Cardiac muscle cell (in vitro differentiated cells and primary cell): ENCODE data around the gene FEZ2. TPM values are rescaled to one million over a fixed set of nuclear protein-coding genes. Genes with fewer than 3 reads are reported as not detected.

ENCODE experiments used
- DNase-seq, 2 donors: peaks; one replicate each; pipeline versions ENCODE4 v3.0.0 to v3.0.0-alpha.2; 2010 to 2017; ENCODE audit warnings: low read depth in 1 of 2, low spot score in 1 of 2
- H3K27ac ChIP-seq: fragments of 200-600 bp; sonication (generic); 2 replicates; pipeline ENCODE4 v1.5.1; 2016
- H3K27me3 ChIP-seq: fragments of 200-600 bp; sonication (generic); 2 replicates; pipeline ENCODE4 v1.6.0; 2016; ENCODE audit warnings: control low read depth
- H3K36me3 ChIP-seq: fragments of 200-600 bp; sonication (generic); 2 replicates; pipeline ENCODE4 v1.5.1; 2016; ENCODE audit warnings: control low read depth
- H3K4me1 ChIP-seq: fragments of 200-600 bp; sonication (generic); 2 replicates; pipeline ENCODE4 v1.8.1; 2017; ENCODE audit warnings: low read depth, mild to moderate bottlenecking, mixed run types
- H3K4me3 ChIP-seq: fragments of 200-600 bp; sonication (generic); 2 replicates; pipeline ENCODE4 v1.5.1; 2016; ENCODE audit warnings: mild to moderate bottlenecking
- H3K9me3 ChIP-seq: fragments of 200-600 bp; sonication (generic); 2 replicates; pipeline ENCODE4 v1.5.1; 2017; ENCODE audit warnings: low read depth, mild to moderate bottlenecking, control low read depth
- polyA plus RNA-seq: library from polyadenylated mRNA; unstranded; fragments of >200 nt; fragmentation: Nextera tagmentation; extraction: Ambion mirVana; gene quantifications from 2 replicates; pipeline ENCODE4 v1.2.1, GENCODE V29; 2016
- total RNA-seq: library from RNA; depleted of rRNA; stranded (reverse); fragments of >200 nt; gene quantifications from 2 replicates; pipeline ENCODE4 v1.2.3, GENCODE V29; 2016
- TF ChIP-seq, protein P1 (sequence below): IDR thresholded peaks from 2 replicates; pipeline ENCODE4 v1.5.1; 2012; ENCODE audit warnings: low read depth, mild to moderate bottlenecking, low read length

FEZ2 gene
- total and polyA plus RNA-seq, 2 experiments from 2014 or later, result 10.8 to 17.3 TPM

GRCh38 chr2:36547906-36548305 lies 50.1 kb downstream of the FEZ2 start:
- Histone ChIP-seq H3K4me3 (no peak overlapping the region), H3K4me1 (peaks cover 20% of the 10 kb centered on the region), H3K27me3 (no peaks in the 10 kb centered on the region), H3K9me3 (no peaks in the 10 kb centered on the region), H3K36me3 (peaks cover 3% of the 10 kb centered on the region), H3K27ac (no peak overlapping the region)
- DNase-seq, result no peak
- TF ChIP-seq, protein P1, sequence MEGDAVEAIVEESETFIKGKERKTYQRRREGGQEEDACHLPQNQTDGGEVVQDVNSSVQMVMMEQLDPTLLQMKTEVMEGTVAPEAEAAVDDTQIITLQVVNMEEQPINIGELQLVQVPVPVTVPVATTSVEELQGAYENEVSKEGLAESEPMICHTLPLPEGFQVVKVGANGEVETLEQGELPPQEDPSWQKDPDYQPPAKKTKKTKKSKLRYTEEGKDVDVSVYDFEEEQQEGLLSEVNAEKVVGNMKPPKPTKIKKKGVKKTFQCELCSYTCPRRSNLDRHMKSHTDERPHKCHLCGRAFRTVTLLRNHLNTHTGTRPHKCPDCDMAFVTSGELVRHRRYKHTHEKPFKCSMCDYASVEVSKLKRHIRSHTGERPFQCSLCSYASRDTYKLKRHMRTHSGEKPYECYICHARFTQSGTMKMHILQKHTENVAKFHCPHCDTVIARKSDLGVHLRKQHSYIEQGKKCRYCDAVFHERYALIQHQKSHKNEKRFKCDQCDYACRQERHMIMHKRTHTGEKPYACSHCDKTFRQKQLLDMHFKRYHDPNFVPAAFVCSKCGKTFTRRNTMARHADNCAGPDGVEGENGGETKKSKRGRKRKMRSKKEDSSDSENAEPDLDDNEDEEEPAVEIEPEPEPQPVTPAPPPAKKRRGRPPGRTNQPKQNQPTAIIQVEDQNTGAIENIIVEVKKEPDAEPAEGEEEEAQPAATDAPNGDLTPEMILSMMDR, result no peak

- TF ChIP-seq, protein P1, result peak; percentile 2
- H3K36me3 ChIP-seq, result no peaks in the 10 kb centered on the region
- no peak for DNase-seq
- no peak overlapping the region for H3K27ac ChIP-seq
- H3K4me3 ChIP-seq, result no peak overlapping the region
- no peaks in the 10 kb centered on the region for H3K27me3 ChIP-seq
- no peaks in the 10 kb centered on the region for H3K9me3 ChIP-seq
- peaks cover 33% of the 10 kb centered on the region for H3K4me1 ChIP-seq
Observed at GRCh38 chr2:36545871-36546416, 52.0 kb downstream of the FEZ2 start.

DNA sequence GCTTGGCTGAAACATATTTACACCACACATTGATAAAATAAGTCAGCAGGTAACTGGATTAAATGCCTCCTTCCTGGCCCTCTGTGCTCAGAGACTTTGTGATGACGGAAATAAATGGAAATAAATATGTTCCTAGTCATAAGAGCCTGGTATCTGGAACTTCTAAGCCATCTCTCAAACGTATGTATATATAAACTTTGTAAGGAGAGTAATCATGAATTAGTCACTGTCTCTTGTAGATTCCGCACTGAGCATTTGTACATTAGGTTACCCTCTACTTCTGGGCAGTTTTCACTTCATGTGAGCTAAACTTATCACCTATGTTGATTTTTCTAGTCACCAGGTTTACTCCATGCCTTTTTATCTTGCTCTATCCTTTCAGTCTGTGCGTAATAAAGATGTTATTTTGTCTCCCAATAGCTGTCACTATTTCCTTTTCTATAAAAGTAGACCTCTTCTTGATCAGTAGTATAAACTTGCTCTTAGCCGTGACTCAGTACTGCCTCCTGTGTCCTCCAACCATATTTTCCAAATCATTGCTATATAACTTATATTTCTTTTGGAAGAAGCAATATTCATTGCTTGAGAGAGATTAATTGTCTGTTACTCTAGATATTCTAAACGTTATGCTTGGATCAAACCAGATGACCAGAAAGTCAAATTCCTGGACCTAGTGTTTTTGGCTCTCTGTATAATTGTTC lies 53.2 kb downstream of the FEZ2 start:
- Histone ChIP-seq H3K4me1 (peaks cover 28% of the 10 kb centered on the region), H3K4me3 (no peak overlapping the region), H3K27me3 (no peaks in the 10 kb centered on the region), H3K27ac (no peak overlapping the region), H3K36me3 (no peaks in the 10 kb centered on the region), H3K9me3 (no peaks in the 10 kb centered on the region)
- DNase-seq, result no peak
- TF ChIP-seq, protein P1, result peak; percentile 26

- Histone ChIP-seq H3K27ac (no peak overlapping the region), H3K27me3 (no peaks in the 10 kb centered on the region), H3K4me3 (no peak overlapping the region), H3K9me3 (no peaks in the 10 kb centered on the region), H3K4me1 (peaks cover 22% of the 10 kb centered on the region), H3K36me3 (no peaks in the 10 kb centered on the region)
- peak in 1 of 2 donors; percentile 37 for DNase-seq
- TF ChIP-seq, protein P1, result no peak
Observed at GRCh38 chr2:36541891-36542595, 55.9 kb downstream of the FEZ2 start.

GRCh38 chr2:36540986-36541754 lies 56.8 kb downstream of the FEZ2 start:
- Histone ChIP-seq H3K27ac (no peak overlapping the region), H3K36me3 (no peaks in the 10 kb centered on the region), H3K27me3 (no peaks in the 10 kb centered on the region), H3K4me1 (peaks cover 22% of the 10 kb centered on the region), H3K4me3 (no peak overlapping the region), H3K9me3 (no peaks in the 10 kb centered on the region)
- DNase-seq, result no peak
- TF ChIP-seq, protein P1, result no peak
